ENCODE data around the gene SCYL3. TPM values are rescaled to one million over a fixed set of nuclear protein-coding genes. Genes with fewer than 3 reads are reported as not detected.

The SCYL3 gene
- total RNA-seq, 1 experiment from 2014 or later = 7.4 TPM

GRCh38 chr1:169860750-169861149 lies 32.9 kb downstream of the SCYL3 start:
- ChIA-PET CTCF (interaction anchor here (0.5 to 1.2 kb wide), 2 partner anchors 51 to 1982 kb away, joined by 3 read pairs; no protein-coding TSS in a partner anchor), POLR2A (no interaction called here)
- no peak overlapping the region for H3K27ac Mint-ChIP-seq (ENCODE audit: low read depth, unreplicated experiment)
- H3K4me3 Mint-ChIP-seq (ENCODE audit: unreplicated experiment) = no peak overlapping the region
- no peak for TF ChIP-seq CTCF (IDR thresholded peaks at IDR 0.05; ENCODE audit: unreplicated experiment)
- no peak for DNase-seq (ENCODE audit: unreplicated experiment)
- intact Hi-C loops (cut with micrococcal nuclease) = no loop called here
- no peaks in the 10 kb centered on the region for H3K27me3 Mint-ChIP-seq (ENCODE audit: insufficient read depth, unreplicated experiment)
- no peaks in the 10 kb centered on the region for H3K4me1 Mint-ChIP-seq (ENCODE audit: insufficient read depth, unreplicated experiment)
- H3K36me3 Mint-ChIP-seq (ENCODE audit: insufficient read depth, unreplicated experiment) = peaks cover 96% of the 10 kb centered on the region
- no peaks in the 10 kb centered on the region for H3K9me3 Mint-ChIP-seq (ENCODE audit: unreplicated experiment)
- BruUV-seq (replicated peaks) = no TSS peak

- Mint-ChIP-seq H3K9me3 (ENCODE audit: unreplicated experiment) (no peaks in the 10 kb centered on the region), H3K4me1 (ENCODE audit: insufficient read depth, unreplicated experiment) (no peaks in the 10 kb centered on the region), H3K27ac (ENCODE audit: low read depth, unreplicated experiment) (no peak overlapping the region), H3K4me3 (ENCODE audit: unreplicated experiment) (no peak overlapping the region), H3K27me3 (ENCODE audit: insufficient read depth, unreplicated experiment) (no peaks in the 10 kb centered on the region), H3K36me3 (ENCODE audit: insufficient read depth, unreplicated experiment) (peaks cover 96% of the 10 kb centered on the region)
- TF ChIP-seq CTCF (IDR thresholded peaks at IDR 0.05; ENCODE audit: unreplicated experiment) = no peak
- BruUV-seq (replicated peaks) = no TSS peak
- intact Hi-C loops (cut with micrococcal nuclease) = no loop called here
- no peak for DNase-seq (ENCODE audit: unreplicated experiment)
- CTCF ChIA-PET = interaction anchor here (0.6 to 1.2 kb wide), 3 partner anchors 12 to 51 kb away, joined by 3 read pairs; no protein-coding TSS in a partner anchor
- POLR2A ChIA-PET = no interaction called here
Measured at GRCh38 chr1:169860187-169860586, 33.5 kb downstream of the SCYL3 start.

- BruUV-seq (replicated peaks) = no TSS peak
- CTCF ChIA-PET = interaction anchor here (0.6 to 0.7 kb wide), 2 partner anchors 988 to 1084 kb away, joined by 3 read pairs; no protein-coding TSS in a partner anchor
- intact Hi-C loops (cut with micrococcal nuclease) = no loop called here
Measured at GRCh38 chr1:169859001-169859400, 34.7 kb downstream of the SCYL3 start.

GRCh38 chr1:169858467-169858866 lies 35.2 kb downstream of the SCYL3 start:
- Mint-ChIP-seq H3K4me1 (ENCODE audit: insufficient read depth, unreplicated experiment) (no peaks in the 10 kb centered on the region), H3K4me3 (ENCODE audit: unreplicated experiment) (no peak overlapping the region), H3K36me3 (ENCODE audit: insufficient read depth, unreplicated experiment) (peaks cover 96% of the 10 kb centered on the region), H3K27ac (ENCODE audit: low read depth, unreplicated experiment) (no peak overlapping the region), H3K9me3 (ENCODE audit: unreplicated experiment) (no peaks in the 10 kb centered on the region), H3K27me3 (ENCODE audit: insufficient read depth, unreplicated experiment) (no peaks in the 10 kb centered on the region)
- no peak for TF ChIP-seq CTCF (IDR thresholded peaks at IDR 0.05; ENCODE audit: unreplicated experiment)
- POLR2A ChIA-PET = interaction anchor here (1.1 kb wide), 1 partner anchor 35 kb away, joined by 3 read pairs; the partner anchor contains the start of gene SCYL3
- DNase-seq (ENCODE audit: unreplicated experiment) = no peak
- CTCF ChIA-PET = interaction anchor here (0.5 to 0.7 kb wide), 4 partner anchors 27 to 1085 kb away, joined by 3 to 5 read pairs (median 4); no protein-coding TSS in a partner anchor
- no TSS peak for BruUV-seq (replicated peaks)
- intact Hi-C loops (cut with micrococcal nuclease) = no loop called here

More at GRCh38 chr1:169859001-169859400, 34.7 kb downstream of the SCYL3 start:
- DNase-seq (ENCODE audit: unreplicated experiment) = no peak
- H3K4me1 Mint-ChIP-seq (ENCODE audit: insufficient read depth, unreplicated experiment) = no peaks in the 10 kb centered on the region
- TF ChIP-seq CTCF (IDR thresholded peaks at IDR 0.05; ENCODE audit: unreplicated experiment) = no peak
- H3K27ac Mint-ChIP-seq (ENCODE audit: low read depth, unreplicated experiment) = no peak overlapping the region
- H3K4me3 Mint-ChIP-seq (ENCODE audit: unreplicated experiment) = no peak overlapping the region
- peaks cover 96% of the 10 kb centered on the region for H3K36me3 Mint-ChIP-seq (ENCODE audit: insufficient read depth, unreplicated experiment)
- no peaks in the 10 kb centered on the region for H3K9me3 Mint-ChIP-seq (ENCODE audit: unreplicated experiment)
- no peaks in the 10 kb centered on the region for H3K27me3 Mint-ChIP-seq (ENCODE audit: insufficient read depth, unreplicated experiment)
- POLR2A ChIA-PET = no interaction called here
